Activated CD4-positive, alpha-beta T cell treated with anti-CD3 and anti-CD28 coated beads for 36 hours (primary cell): ENCODE data around the gene MAB21L2. TPM values are rescaled to one million over a fixed set of nuclear protein-coding genes. Genes with fewer than 3 reads are reported as not detected.
"Not testable (repeated sequence)": the region's sequence is repeated elsewhere in the genome, so short reads cannot be mapped to it uniquely, and the experiment has no call there.

Experiments used
- ATAC-seq: fragments of 200-7000 bp; cut with Tn5 transposase; one replicate; pipeline ENCODE4 v1.10.0; 2021; ENCODE audit warnings: mild to moderate bottlenecking, moderate library complexity
- CTCF ChIA-PET: fragments of 350-600 bp; sonication (Branson Sonifier 250); formaldehyde crosslinking; loops from one replicate; lab custom pipeline; 2021; ENCODE audit warnings: antibody characterized with exemption; lab: Charles Lee
- POLR2A ChIA-PET: fragments of 350-600 bp; sonication (Branson Sonifier 250); formaldehyde crosslinking; loops from one replicate; lab custom pipeline; 2021; ENCODE audit warnings: antibody characterized with exemption, inconsistent platforms; lab: Charles Lee
- DNase-seq: peaks from one replicate; pipeline ENCODE4 v3.0.0-alpha.2; 2020
- H3K27ac Mint-ChIP-seq: one replicate; pipeline ENCODE4 v1.8.0; 2021; ENCODE audit warnings: mixed read lengths
- H3K27me3 Mint-ChIP-seq: one replicate; pipeline ENCODE4 v1.8.0; 2021; ENCODE audit warnings: mixed read lengths
- H3K36me3 Mint-ChIP-seq: one replicate; pipeline ENCODE4 v1.8.0; 2021; ENCODE audit warnings: low read depth, mixed read lengths
- H3K4me1 Mint-ChIP-seq: one replicate; pipeline ENCODE4 v1.8.0; 2021; ENCODE audit warnings: mixed read lengths
- H3K4me3 Mint-ChIP-seq: one replicate; pipeline ENCODE4 v1.8.0; 2021; ENCODE audit warnings: mild to moderate bottlenecking, moderate library complexity, mixed read lengths
- H3K9me3 Mint-ChIP-seq: one replicate; pipeline ENCODE4 v1.8.0; 2021; ENCODE audit warnings: low read depth, mixed read lengths
- intact Hi-C, 2 experiments: fragments of 100-400 bp; cut with DNase I in 1 of 2; cut with micrococcal nuclease in 1 of 2; formaldehyde crosslinking; loops; one replicate each; pipeline versions ENCODE4 v1.14.2 to v1.15.1; 2022 to 2024; cut with DNase I, micrococcal nuclease
- total RNA-seq, 2 experiments: library from RNA; stranded (reverse); gene quantifications; one replicate each; pipeline ENCODE4 v1.2.3, GENCODE V29; 2021

Gene MAB21L2
- not detected for total RNA-seq

DNA sequence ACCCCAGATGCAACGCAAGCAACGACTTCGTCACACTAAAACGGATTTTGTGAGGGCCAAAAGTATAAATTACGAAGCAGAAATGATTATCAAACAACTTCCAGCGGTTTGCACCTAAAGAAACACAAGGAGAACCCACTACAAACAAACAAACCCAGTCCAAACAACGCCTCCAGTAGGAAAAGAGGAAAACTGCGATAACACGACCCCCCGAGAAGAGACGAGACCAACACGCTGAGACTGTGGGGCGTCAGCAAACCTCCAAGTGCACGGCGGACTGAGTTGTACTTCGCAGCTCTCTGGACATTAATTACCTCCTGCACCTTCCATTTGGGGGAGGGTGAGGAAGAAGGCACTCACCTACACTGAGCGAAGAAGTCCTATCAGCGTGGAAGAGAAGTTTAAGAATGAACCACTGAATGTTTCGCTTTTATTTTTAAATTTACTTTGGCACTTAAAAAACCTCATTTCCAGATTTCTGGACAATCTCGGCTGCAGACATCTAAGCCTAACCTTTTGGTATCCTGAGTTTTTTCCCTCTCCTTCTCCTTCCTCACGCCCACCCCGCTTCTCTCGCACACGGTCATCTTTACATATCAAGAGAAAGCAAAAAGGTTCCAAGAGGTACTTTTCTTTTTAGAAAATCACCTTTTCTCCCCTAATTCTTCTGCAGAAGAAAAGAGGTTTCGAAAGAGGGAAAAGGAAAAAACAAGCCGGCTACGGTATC is at the start of gene MAB21L2:
TSS of gene MAB21L2 (plus strand) at position 6 of the 727 bp plus-strand sequence. CDS start 879 bp downstream, outside the sequence.
- ATAC-seq (no peak), DNase-seq (no peak)
- Mint-ChIP-seq H3K27ac (no peak within 1 kb of the TSS), H3K36me3 (peaks cover 52% of the 10 kb centered on the region), H3K4me1 (no peaks in the 10 kb centered on the region), H3K4me3 (no peak within 1 kb of the TSS), H3K9me3 (no peaks in the 10 kb centered on the region), H3K27me3 (no peaks in the 10 kb centered on the region)
- intact Hi-C loops = no loop called here
- ChIA-PET CTCF (no interaction called here), POLR2A (no interaction called here)

- intact Hi-C loops = no loop called here
- POLR2A ChIA-PET = no interaction called here
Observed at GRCh38 chr4:150533673-150534072, 48.3 kb upstream of the MAB21L2 start.

DNA sequence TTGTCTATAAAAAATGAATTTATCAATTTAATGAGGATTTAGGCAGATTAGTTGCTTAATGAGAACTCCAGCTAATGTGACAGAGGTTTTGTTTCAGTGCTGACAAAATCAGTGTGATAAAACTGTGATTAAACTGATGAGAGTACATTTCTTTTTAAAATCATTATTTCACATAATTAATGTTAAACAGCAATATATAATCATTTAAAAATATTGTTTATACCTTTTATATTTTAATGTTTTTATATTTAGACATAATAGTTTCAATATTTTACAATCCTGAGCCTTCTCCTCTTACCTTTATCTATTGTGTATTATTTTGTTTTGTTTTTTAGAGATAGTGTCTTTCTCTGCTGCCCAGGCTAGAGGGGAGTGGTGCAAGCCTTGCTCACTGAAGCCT is 47.1 kb upstream of the MAB21L2 start:
- no peaks in the 10 kb centered on the region for H3K4me1 Mint-ChIP-seq
- H3K27ac Mint-ChIP-seq = no peak overlapping the region
- H3K36me3 Mint-ChIP-seq = peaks cover 6% of the 10 kb centered on the region
- intact Hi-C loops = no loop called here
- no peak overlapping the region for H3K4me3 Mint-ChIP-seq
- ATAC-seq (no peak), DNase-seq (no peak)
- no peaks in the 10 kb centered on the region for H3K9me3 Mint-ChIP-seq
- ChIA-PET CTCF (no interaction called here), POLR2A (no interaction called here)
- H3K27me3 Mint-ChIP-seq = no peaks in the 10 kb centered on the region

More at GRCh38 chr4:150533673-150534072, 48.3 kb upstream of the MAB21L2 start:
- Mint-ChIP-seq H3K27ac (no peak overlapping the region), H3K27me3 (no peaks in the 10 kb centered on the region), H3K4me3 (no peak overlapping the region), H3K36me3 (peaks cover 4% of the 10 kb centered on the region), H3K4me1 (no peaks in the 10 kb centered on the region), H3K9me3 (no peaks in the 10 kb centered on the region)
- CTCF ChIA-PET = no interaction called here
- ATAC-seq (no peak), DNase-seq (no peak)

DNA sequence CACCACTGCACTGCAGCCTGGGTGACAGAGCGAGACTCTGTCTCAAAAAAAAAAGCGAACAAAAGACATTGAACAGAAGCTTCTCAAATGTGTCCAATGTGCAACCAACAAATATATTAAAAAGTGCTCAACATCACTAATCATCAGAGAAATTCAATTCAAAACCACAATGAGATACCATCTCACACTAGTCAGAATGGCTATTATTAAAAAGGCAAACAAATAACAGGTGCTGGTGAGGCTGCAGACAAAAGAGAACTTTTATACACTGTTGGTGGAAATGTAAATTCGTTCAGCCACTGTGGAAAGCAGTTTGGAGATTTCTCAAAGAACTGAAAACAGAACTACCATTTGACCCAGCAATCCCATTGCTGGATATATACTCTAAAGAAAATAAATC is 44.0 kb upstream of the MAB21L2 start:
- H3K9me3 Mint-ChIP-seq, POLR2A ChIA-PET, H3K36me3 Mint-ChIP-seq, H3K4me1 Mint-ChIP-seq, ATAC-seq, H3K4me3 Mint-ChIP-seq, DNase-seq, H3K27ac Mint-ChIP-seq, H3K27me3 Mint-ChIP-seq, intact Hi-C loops: not testable (repeated sequence)
- CTCF ChIA-PET = interaction anchor here (0.6 kb wide), 1 partner anchor 436 kb away, joined by 3 read pairs; no protein-coding TSS in a partner anchor

DNA sequence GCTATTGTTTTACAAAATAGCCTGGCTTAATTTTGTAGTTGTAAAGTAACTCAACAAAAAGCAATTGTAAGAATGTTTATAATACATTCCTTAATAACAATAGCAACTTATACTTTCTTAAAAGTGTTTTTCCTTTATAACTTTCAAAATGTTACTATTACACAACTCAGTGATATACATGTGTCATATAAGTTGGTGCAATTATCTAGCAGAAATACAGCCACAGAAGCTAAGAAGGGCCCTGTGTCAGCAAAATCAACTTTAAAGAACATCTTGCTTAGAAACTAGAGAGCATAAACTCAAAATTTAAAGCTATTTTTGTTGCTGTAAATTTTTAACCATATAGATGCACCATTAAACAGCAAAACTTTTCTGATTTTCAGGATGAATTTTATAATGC is 41.4 kb upstream of the MAB21L2 start:
- no peaks in the 10 kb centered on the region for H3K4me1 Mint-ChIP-seq
- intact Hi-C loops = no loop called here
- CTCF ChIA-PET = no interaction called here

DNA sequence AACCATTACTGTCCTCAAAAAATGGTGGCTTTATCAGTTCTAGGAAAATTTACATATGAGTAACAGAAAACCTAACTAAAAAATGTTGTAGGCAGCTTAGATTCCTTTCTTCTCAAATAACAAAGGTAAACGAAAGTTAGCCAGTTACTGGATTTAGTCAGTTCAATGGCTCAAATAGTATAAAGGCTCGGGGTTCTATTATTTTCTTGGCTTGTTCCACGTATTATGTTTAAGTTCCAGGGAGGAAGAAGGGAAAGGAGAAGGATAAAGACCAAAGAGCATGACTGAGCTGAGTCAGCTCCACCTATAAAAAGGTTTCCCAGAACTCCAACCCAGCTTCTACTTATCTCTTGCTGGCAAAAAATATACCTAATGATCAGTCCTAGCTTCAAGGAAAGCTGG is 41.0 kb upstream of the MAB21L2 start:
- CTCF ChIA-PET = no interaction called here
- ATAC-seq = no peak
- no peak for DNase-seq

More for the DNA sequence above, 41.4 kb upstream of the MAB21L2 start:
- H3K36me3 Mint-ChIP-seq = peaks cover 4% of the 10 kb centered on the region
- H3K27me3 Mint-ChIP-seq = no peaks in the 10 kb centered on the region
- no peak overlapping the region for H3K27ac Mint-ChIP-seq
- DNase-seq (no peak), ATAC-seq (no peak)
- H3K4me3 Mint-ChIP-seq = no peak overlapping the region
- POLR2A ChIA-PET = no interaction called here
- no peaks in the 10 kb centered on the region for H3K9me3 Mint-ChIP-seq

GRCh38 chr4:150541681-150542080 is 40.3 kb upstream of the MAB21L2 start:
- Mint-ChIP-seq H3K27me3 (no peaks in the 10 kb centered on the region), H3K4me1 (no peaks in the 10 kb centered on the region), H3K36me3 (peaks cover 4% of the 10 kb centered on the region), H3K27ac (no peak overlapping the region), H3K4me3 (no peak overlapping the region), H3K9me3 (no peaks in the 10 kb centered on the region)
- ChIA-PET POLR2A (interaction anchor here (0.6 kb wide), 1 partner anchor 574 kb away, joined by 4 read pairs; no protein-coding TSS in a partner anchor), CTCF (interaction anchor here (0.6 kb wide), 1 partner anchor 354 kb away, joined by 3 read pairs; no protein-coding TSS in a partner anchor)
- intact Hi-C loops = no loop called here
- no peak for DNase-seq
- no peak for ATAC-seq

More for the DNA sequence above, 41.0 kb upstream of the MAB21L2 start:
- intact Hi-C loops = no loop called here
- Mint-ChIP-seq H3K27me3 (no peaks in the 10 kb centered on the region), H3K4me3 (no peak overlapping the region), H3K4me1 (no peaks in the 10 kb centered on the region), H3K27ac (no peak overlapping the region), H3K9me3 (no peaks in the 10 kb centered on the region), H3K36me3 (peaks cover 4% of the 10 kb centered on the region)
- POLR2A ChIA-PET = no interaction called here

GRCh38 chr4:150543042-150543441 is 38.9 kb upstream of the MAB21L2 start:
- no peak overlapping the region for H3K27ac Mint-ChIP-seq
- DNase-seq (no peak), ATAC-seq (no peak)
- no peak overlapping the region for H3K4me3 Mint-ChIP-seq
- H3K27me3 Mint-ChIP-seq = no peaks in the 10 kb centered on the region
- H3K9me3 Mint-ChIP-seq = no peaks in the 10 kb centered on the region
- POLR2A ChIA-PET = no interaction called here
- peaks cover 4% of the 10 kb centered on the region for H3K36me3 Mint-ChIP-seq
- no peaks in the 10 kb centered on the region for H3K4me1 Mint-ChIP-seq
- CTCF ChIA-PET = no interaction called here
- intact Hi-C loops = no loop called here

DNA sequence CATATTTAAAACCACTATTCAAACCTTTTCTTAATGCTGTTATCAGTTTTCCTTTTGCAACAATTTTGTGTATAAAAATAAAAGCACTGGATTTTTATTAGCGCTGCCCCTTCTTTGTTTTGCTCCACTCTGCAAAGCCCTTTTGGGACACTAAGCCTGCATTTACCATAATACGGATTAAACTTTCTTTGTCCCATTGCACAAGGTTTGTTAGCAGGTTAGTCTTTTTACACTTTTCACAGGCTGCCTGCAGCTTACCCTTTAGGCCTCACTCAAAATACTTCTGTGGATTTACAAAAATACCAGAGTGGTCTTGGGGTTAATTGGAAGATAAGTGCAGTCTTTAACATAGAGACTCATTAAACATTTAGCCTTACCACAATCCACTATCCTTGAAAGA is 35.7 kb upstream of the MAB21L2 start:
- ChIA-PET CTCF (interaction anchor here (0.7 kb wide), 1 partner anchor 24 kb away, joined by 3 read pairs; no protein-coding TSS in a partner anchor), POLR2A (no interaction called here)
- Mint-ChIP-seq H3K27ac (no peak overlapping the region), H3K27me3 (no peaks in the 10 kb centered on the region), H3K9me3 (no peaks in the 10 kb centered on the region), H3K4me1 (no peaks in the 10 kb centered on the region), H3K4me3 (no peak overlapping the region), H3K36me3 (peaks cover 2% of the 10 kb centered on the region)
- no peak for ATAC-seq
- DNase-seq = no peak
- intact Hi-C loops = no loop called here

DNA sequence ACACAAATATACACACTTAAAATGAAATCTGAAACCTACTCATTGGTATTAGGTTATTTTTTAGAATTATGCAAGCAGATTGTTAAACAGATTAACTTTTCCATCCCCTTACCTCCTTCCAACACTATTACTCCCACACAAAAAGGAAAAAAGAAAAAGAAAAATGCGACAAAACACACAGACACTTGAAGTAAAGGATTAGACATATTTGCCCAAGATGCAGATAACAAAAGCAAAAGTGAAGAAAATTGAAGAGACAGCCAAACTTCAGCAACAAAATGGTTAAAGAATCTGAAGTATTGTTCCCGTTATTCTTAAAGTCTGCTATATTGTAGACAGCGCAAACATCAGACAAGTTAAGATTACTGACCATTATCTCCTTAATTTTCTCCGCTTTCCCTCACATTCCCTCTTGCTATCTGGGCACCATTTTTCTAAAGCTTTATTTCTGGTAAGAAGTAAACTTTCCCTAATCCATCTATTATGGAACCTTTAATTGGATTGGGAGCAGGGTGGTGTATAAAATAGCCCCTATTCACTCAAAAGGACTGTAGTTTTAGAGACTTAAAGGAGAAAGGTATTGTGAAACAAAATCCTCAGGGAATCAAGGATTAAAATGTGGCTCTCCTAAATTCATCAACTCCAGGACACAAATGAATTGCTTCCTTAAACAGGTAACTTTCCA is 34.7 kb upstream of the MAB21L2 start:
- Mint-ChIP-seq H3K27ac (no peak overlapping the region), H3K27me3 (no peaks in the 10 kb centered on the region), H3K36me3 (peaks cover 7% of the 10 kb centered on the region), H3K4me1 (no peaks in the 10 kb centered on the region), H3K9me3 (no peaks in the 10 kb centered on the region), H3K4me3 (no peak overlapping the region)
- intact Hi-C loops = no loop called here
- ChIA-PET POLR2A (no interaction called here), CTCF (no interaction called here)
- ATAC-seq (no peak), DNase-seq (no peak)

DNA sequence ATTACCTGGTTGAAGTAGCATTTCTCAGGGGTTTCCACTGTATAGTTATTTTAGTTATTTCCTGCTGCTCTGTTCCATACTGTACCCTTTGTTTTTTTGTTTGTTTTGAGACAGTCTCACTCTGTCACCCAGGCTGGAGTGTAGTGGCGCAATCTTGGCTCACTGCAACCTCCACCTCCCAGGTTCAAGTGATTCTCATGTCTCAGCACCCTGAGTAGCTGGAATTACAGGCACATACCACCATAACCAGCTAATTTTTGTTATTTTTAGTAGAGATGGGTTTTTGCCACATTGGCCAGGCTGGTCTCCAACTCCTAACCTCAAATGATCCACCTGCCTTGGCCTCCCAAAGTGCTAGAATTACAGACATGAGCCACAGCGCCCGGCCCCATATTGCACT is 24.1 kb upstream of the MAB21L2 start:
- intact Hi-C loops, H3K27me3 Mint-ChIP-seq, H3K4me1 Mint-ChIP-seq, H3K27ac Mint-ChIP-seq, CTCF ChIA-PET, H3K4me3 Mint-ChIP-seq, ATAC-seq, H3K9me3 Mint-ChIP-seq, DNase-seq, POLR2A ChIA-PET: not testable (repeated sequence)
- H3K36me3 Mint-ChIP-seq = peaks cover 19% of the 10 kb centered on the region
